IPS-15b (cell line): ENCODE data around the gene KRTAP5-9.
"Not testable (repeated sequence)": the region's sequence is repeated elsewhere in the genome, so short reads cannot be mapped to it uniquely, and the experiment has no call there.

Experiments
- H3K27me3 ChIP-seq: one replicate; pipeline ENCODE4 v1.6.1; 2013; ENCODE audit warnings: low read length; ENCODE audit not compliant: control insufficient read depth, insufficient read depth
- H3K36me3 ChIP-seq: one replicate; pipeline ENCODE4 v1.6.1; 2013; ENCODE audit warnings: low read length; ENCODE audit not compliant: control insufficient read depth, insufficient read depth
- H3K4me1 ChIP-seq: one replicate; pipeline ENCODE4 v1.6.1; 2013; ENCODE audit warnings: mild to moderate bottlenecking, low read length; ENCODE audit not compliant: control insufficient read depth, insufficient read depth
- H3K4me3 ChIP-seq: one replicate; pipeline ENCODE4 v1.5.1; 2013; ENCODE audit warnings: low read depth, low read length
- H3K9ac ChIP-seq: one replicate; pipeline ENCODE4 v1.6.1; 2013; ENCODE audit warnings: low read depth, mild to moderate bottlenecking, low read length
- H3K9me3 ChIP-seq: one replicate; pipeline ENCODE4 v1.6.1; 2013; ENCODE audit warnings: mild to moderate bottlenecking, low read length; ENCODE audit not compliant: control insufficient read depth, insufficient read depth

KRTAP5-9 gene

DNA sequence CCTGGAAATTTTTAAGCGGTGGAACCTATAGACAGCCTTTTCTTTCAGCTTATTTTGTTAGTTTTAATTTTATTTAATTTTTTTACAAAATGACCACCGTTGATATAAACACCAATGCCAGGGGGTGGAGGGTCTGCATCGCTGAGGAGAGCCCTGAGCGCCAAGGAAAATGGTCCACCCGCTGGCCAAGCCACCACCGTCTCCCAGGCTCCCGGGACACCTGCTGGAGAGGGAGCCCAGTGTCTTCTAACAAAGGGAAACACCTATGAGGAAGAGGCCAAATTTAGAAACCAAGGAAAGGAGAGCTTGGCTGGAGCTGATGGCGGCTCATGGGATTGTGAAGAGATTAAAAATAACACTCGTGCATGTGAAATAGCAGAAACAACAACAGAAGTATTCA is 10.7 kb upstream of the KRTAP5-9 start:
- no peaks in the 10 kb centered on the region for H3K4me1 ChIP-seq
- no peak overlapping the region for H3K4me3 ChIP-seq
- H3K27me3 ChIP-seq, result no peaks in the 10 kb centered on the region
- no peak overlapping the region for H3K9ac ChIP-seq
- H3K36me3 ChIP-seq, result no peaks in the 10 kb centered on the region
- H3K9me3 ChIP-seq, result no peaks in the 10 kb centered on the region

DNA sequence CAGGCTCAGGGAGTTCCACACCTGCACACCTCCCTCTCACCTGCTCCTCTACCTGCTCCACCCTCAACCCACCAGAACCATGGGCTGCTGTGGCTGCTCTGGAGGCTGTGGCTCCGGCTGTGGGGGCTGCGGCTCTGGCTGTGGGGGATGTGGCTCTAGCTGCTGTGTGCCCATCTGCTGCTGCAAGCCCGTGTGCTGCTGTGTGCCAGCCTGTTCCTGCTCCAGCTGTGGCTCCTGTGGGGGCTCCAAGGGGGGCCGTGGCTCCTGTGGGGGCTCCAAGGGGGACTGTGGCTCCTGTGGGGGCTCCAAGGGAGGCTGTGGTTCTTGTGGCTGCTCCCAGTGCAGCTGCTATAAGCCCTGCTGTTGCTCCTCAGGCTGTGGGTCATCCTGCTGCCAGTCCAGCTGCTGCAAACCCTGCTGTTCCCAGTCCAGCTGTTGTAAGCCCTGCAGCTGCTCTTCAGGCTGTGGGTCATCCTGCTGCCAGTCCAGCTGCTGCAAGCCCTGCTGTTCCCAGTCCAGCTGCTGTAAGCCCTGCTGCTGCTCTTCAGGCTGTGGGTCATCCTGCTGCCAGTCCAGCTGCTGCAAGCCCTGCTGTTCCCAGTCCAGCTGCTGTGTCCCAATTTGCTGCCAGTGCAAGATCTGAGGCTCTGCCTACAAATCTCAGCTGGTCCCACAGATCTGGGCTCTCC is 10.1 kb upstream of the KRTAP5-9 start, which contains the start of gene KRTAP5-8:
Gene KRTAP5-8 (plus strand): TSS at position 49 of the 689 bp plus-strand sequence. CDS start 31 bp downstream, at position 80.
- H3K4me3 ChIP-seq, H3K36me3 ChIP-seq, H3K4me1 ChIP-seq, H3K27me3 ChIP-seq, H3K9ac ChIP-seq, H3K9me3 ChIP-seq: not testable (repeated sequence)

GRCh38 chr11:71538666-71538990 is 9.6 kb upstream of the KRTAP5-9 start:
- Histone ChIP-seq H3K9ac (no peak overlapping the region), H3K27me3 (no peaks in the 10 kb centered on the region), H3K4me3 (no peak overlapping the region), H3K9me3 (no peaks in the 10 kb centered on the region), H3K36me3 (no peaks in the 10 kb centered on the region), H3K4me1 (no peaks in the 10 kb centered on the region)

DNA sequence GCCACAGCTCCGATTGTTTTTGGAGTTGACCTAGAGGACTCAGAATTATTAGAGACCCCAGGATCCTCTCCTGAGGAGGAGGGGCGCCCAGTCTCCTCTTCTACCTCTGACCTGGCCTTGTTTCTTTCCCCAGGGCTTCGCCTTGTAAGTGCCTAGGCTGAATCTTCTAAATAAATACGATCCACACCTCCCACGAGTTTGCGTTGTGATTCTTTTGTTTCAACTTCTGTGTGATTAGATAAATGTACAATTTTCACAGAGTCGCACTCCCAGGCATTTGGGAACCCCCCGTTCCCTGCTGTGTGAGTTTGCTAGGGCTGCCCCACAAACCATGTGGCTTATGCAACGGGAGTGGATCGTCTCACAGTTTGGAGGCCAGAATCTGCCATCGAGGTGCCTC is 9.2 kb upstream of the KRTAP5-9 start:
- H3K9ac ChIP-seq, result no peak overlapping the region
- H3K9me3 ChIP-seq, result no peaks in the 10 kb centered on the region
- no peaks in the 10 kb centered on the region for H3K27me3 ChIP-seq
- H3K4me3 ChIP-seq, result no peak overlapping the region
- H3K36me3 ChIP-seq, result no peaks in the 10 kb centered on the region
- no peaks in the 10 kb centered on the region for H3K4me1 ChIP-seq

- not testable (repeated sequence) for H3K9me3 ChIP-seq, H3K9ac ChIP-seq, H3K27me3 ChIP-seq, H3K4me3 ChIP-seq, H3K4me1 ChIP-seq, H3K36me3 ChIP-seq
Measured at GRCh38 chr11:71539971-71540370, 8.2 kb upstream of the KRTAP5-9 start.

DNA sequence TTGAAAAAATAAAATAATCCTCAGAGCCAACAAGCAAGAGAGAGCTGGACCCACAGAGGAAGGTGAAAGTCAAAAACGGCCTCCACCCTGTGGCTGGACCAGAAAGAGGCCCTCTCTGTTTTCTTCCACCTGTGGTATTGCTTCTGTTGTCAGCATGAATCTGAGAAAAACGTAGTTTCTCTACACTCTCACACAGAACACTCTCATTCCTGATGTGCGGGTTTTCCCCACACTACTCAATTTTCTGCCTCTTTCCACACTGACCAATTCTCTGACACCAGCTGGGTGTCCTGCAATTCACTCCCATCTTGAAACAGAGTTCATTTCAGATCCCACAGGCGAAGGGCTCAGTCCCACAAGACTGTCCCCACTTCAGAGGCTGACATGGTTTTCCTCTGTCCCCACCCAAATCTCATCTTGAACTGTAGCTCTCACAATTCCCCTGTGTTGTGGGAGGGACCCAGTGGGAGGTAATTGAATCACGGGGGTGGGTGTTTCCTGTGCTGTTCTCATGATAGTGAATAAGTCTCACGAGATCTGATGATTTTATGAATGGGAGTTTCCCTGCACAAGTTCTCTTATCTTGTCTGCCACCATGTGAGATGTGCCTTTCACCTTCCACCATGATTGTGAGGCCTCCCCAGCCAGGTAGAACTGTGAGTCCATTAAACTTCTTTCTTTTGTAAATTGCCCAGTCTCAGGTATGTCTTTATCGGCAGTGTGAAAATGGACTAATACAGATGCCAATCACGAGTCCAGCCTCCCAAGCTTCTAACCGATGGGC is 7.5 kb upstream of the KRTAP5-9 start:
- not testable (repeated sequence) for H3K9ac ChIP-seq, H3K4me1 ChIP-seq, H3K27me3 ChIP-seq, H3K4me3 ChIP-seq, H3K36me3 ChIP-seq, H3K9me3 ChIP-seq

DNA sequence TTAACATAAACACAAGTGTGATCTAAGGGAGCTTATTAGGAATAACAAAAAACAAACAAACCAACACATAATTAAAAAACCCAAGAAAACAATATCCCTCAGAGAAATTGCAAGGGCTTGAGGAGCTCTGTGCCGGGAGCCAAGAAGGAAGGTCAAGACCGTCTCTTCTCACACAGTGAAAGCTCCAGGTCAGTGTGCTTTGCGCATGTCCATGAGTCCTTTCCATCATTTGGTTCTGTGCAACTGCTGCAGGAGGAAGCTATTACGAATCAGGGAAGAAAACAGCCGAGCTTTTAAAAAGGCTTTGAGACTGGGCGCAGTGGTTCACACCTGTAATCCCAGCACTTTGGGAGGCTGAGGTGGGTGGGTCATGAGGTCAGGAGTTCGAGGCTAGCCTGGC is 5.8 kb upstream of the KRTAP5-9 start:
- no peak overlapping the region for H3K4me3 ChIP-seq

GRCh38 chr11:71542879-71543777 is 5.1 kb upstream of the KRTAP5-9 start:
- H3K36me3 ChIP-seq, result no peaks in the 10 kb centered on the region
- H3K27me3 ChIP-seq, result no peaks in the 10 kb centered on the region
- H3K9me3 ChIP-seq, result peaks cover 4% of the 10 kb centered on the region
- no peak overlapping the region for H3K9ac ChIP-seq
- no peak overlapping the region for H3K4me3 ChIP-seq
- no peaks in the 10 kb centered on the region for H3K4me1 ChIP-seq

More for the DNA sequence above, 5.8 kb upstream of the KRTAP5-9 start:
- Histone ChIP-seq H3K27me3 (no peaks in the 10 kb centered on the region), H3K4me1 (no peaks in the 10 kb centered on the region), H3K36me3 (no peaks in the 10 kb centered on the region), H3K9ac (no peak overlapping the region), H3K9me3 (peaks cover 4% of the 10 kb centered on the region)

DNA sequence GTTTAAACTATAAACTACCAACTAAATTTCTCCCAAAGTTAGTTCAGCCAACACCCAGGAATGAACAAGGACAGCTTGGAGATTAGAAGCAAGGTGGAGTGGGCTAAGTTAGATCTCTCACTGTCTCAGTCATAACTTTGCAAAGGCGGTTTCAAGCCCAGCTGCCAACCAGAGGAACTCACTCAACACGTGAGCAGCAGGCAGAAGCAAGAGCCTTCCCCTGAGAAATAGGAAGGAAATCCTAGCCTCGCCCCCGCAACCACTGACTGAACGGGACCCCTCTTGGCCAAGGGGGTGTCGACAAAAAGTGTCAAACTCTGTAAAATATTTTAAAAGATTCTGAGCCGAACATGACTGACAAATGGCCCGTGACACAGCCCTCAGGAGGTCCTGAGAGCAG is 4.4 kb upstream of the KRTAP5-9 start:
- H3K4me1 ChIP-seq, result no peaks in the 10 kb centered on the region
- H3K36me3 ChIP-seq, result no peaks in the 10 kb centered on the region
- H3K4me3 ChIP-seq, result no peak overlapping the region
- H3K9me3 ChIP-seq, result peaks cover 4% of the 10 kb centered on the region
- no peak overlapping the region for H3K9ac ChIP-seq
- no peaks in the 10 kb centered on the region for H3K27me3 ChIP-seq

DNA sequence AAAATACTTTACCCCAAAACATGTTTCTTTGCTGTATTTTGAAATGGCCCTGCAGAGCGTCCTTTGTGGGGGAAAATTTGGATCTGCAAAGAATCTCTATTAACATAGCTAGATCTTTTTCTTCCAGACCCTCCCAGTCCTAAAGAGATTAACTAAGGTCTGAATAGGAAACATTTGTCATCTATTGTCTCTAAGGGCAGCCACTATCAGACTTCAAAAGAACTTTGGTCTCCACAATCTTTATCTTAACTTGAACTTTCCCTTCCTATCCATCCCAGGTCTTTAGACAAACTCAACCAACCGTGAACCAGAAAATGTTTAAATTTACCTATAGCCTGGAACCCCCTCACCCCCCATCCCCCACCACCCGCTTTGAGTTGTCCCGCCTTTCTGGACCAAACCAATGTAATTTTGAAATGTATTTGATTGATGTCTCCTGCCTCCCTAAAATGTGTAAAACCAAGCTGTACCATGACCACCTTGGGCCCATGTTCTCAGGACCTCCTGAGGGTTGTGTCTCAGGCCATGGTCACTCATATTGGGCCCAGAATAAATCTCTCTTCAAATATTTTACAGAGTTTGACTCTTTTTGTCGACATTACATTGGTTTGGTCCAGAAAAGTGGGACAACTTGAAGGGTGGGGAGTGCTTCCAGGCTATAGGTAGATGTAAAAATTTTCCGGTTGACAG is 3.5 kb upstream of the KRTAP5-9 start:
- H3K4me1 ChIP-seq, result no peaks in the 10 kb centered on the region
- H3K9me3 ChIP-seq, result peaks cover 4% of the 10 kb centered on the region
- H3K9ac ChIP-seq, result no peak overlapping the region
- no peaks in the 10 kb centered on the region for H3K27me3 ChIP-seq
- H3K4me3 ChIP-seq, result no peak overlapping the region
- H3K36me3 ChIP-seq, result no peaks in the 10 kb centered on the region

- no peaks in the 10 kb centered on the region for H3K36me3 ChIP-seq
- H3K4me1 ChIP-seq, result no peaks in the 10 kb centered on the region
- H3K9me3 ChIP-seq, result peaks cover 4% of the 10 kb centered on the region
- no peak overlapping the region for H3K9ac ChIP-seq
- H3K4me3 ChIP-seq, result no peak overlapping the region
- H3K27me3 ChIP-seq, result no peaks in the 10 kb centered on the region
Measured at GRCh38 chr11:71545405-71545966, 2.7 kb upstream of the KRTAP5-9 start.
